ENCODE data around the gene CEP128.

The CEP128 gene

DNA sequence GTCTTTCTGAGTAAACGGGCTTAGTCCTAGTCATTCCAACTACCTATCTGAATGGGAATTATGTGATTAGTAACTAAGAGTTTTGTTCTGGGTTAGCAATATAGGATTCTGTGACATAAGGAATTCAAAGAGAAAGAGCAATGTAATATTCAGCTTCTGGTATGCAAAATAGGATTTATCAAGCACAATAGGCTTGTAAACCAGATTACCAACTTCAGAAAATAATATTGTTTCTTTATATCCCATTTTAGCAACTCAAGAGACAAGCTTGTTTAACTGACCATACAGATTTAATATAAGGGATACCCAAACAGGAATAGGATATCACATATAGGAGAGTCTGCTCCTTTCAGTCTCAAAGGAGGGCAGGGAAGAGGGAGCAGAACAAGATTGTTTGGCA is 240.9 kb downstream of the CEP128 start:
- Histone ChIP-seq H3K4me1 (ENCODE audit: control insufficient read depth, insufficient read depth, low read length) (no peaks in the 10 kb centered on the region), H3K27ac (ENCODE audit: extremely low read depth, low read depth, low read length) (no peak overlapping the region), H3K9me3 (ENCODE audit: control insufficient read depth, insufficient read depth, low read depth, low read length) (no peaks in the 10 kb centered on the region), H3K36me3 (ENCODE audit: control insufficient read depth in 2 of 2, insufficient read depth in 1 of 2, low read length in 2 of 2) (peaks cover 0 to 3% of the 10 kb centered on the region in 2 experiments; a peak in 1 of 3 replicates), H3K4me3 (ENCODE audit: low read depth, low read length) (no peak overlapping the region)
- TF ChIP-seq OVOL3 (tag by site-specific recombination; IDR thresholded peaks at IDR 0.05) = no peak
- TF ChIP-seq SP2 (tag by site-specific recombination; IDR thresholded peaks at IDR 0.05) = no peak
- POLR2A ChIA-PET = no interaction called here
- CTCF ChIA-PET = no interaction called here

DNA sequence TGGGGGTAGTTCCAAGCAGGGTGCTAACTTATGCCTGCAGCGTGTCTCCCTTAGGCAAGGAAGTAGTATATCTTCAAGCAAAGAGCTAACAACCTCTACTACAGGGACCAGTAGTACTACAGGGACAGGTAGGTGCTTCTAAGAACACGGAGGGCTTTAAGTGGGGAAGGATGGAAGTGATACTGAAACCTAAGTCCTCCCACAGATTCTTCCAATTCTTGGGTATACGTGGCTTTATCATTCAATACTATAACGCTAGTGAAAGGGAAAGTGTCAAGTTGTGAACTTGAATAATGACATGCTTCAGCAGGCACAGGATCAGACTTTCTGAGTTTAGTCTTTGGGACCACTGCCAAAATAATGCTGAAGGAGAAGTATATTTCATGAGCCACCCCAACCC is 241.7 kb downstream of the CEP128 start:
- no peak overlapping the region for H3K27ac ChIP-seq (ENCODE audit: extremely low read depth, low read depth, low read length)
- TF ChIP-seq ZNF266 (tag by site-specific recombination; IDR thresholded peaks at IDR 0.05; ENCODE audit: low read depth) (no peak), ZFP41 (tag by site-specific recombination; IDR thresholded peaks at IDR 0.05; ENCODE audit: borderline replicate concordance) (no peak), ZNF146 (tag by site-specific recombination; IDR thresholded peaks at IDR 0.05) (no peak), SP3 (tag by site-specific recombination; IDR thresholded peaks at IDR 0.05) (no peak), KLF16 (tag by site-specific recombination; IDR thresholded peaks at IDR 0.05) (no peak), IKZF3 (tag by site-specific recombination; IDR thresholded peaks at IDR 0.05) (no peak), ZNF302 (tag by site-specific recombination; IDR thresholded peaks at IDR 0.05; ENCODE audit: low read depth) (no peak), ZNF555 (tag by site-specific recombination; conservative IDR thresholded peaks at IDR 0.05) (no peak), ZSCAN30 (tag by site-specific recombination; IDR thresholded peaks at IDR 0.05) (no peak), ZXDB (tag by site-specific recombination; IDR thresholded peaks at IDR 0.05) (no peak), ZNF169 (tag by site-specific recombination; IDR thresholded peaks at IDR 0.05) (no peak), ZNF629 (tag by site-specific recombination; IDR thresholded peaks at IDR 0.05) (no peak), GLIS2 (tag by site-specific recombination; IDR thresholded peaks at IDR 0.05) (no peak), OVOL3 (tag by site-specific recombination; IDR thresholded peaks at IDR 0.05) (no peak), ZNF19 (tag by site-specific recombination; IDR thresholded peaks at IDR 0.05; ENCODE audit: low read depth) (no peak), ZNF140 (tag by site-specific recombination; IDR thresholded peaks at IDR 0.05) (no peak), ZSCAN16 (tag by site-specific recombination; IDR thresholded peaks at IDR 0.05) (no peak)
- TF ChIP-seq, protein P1, sequence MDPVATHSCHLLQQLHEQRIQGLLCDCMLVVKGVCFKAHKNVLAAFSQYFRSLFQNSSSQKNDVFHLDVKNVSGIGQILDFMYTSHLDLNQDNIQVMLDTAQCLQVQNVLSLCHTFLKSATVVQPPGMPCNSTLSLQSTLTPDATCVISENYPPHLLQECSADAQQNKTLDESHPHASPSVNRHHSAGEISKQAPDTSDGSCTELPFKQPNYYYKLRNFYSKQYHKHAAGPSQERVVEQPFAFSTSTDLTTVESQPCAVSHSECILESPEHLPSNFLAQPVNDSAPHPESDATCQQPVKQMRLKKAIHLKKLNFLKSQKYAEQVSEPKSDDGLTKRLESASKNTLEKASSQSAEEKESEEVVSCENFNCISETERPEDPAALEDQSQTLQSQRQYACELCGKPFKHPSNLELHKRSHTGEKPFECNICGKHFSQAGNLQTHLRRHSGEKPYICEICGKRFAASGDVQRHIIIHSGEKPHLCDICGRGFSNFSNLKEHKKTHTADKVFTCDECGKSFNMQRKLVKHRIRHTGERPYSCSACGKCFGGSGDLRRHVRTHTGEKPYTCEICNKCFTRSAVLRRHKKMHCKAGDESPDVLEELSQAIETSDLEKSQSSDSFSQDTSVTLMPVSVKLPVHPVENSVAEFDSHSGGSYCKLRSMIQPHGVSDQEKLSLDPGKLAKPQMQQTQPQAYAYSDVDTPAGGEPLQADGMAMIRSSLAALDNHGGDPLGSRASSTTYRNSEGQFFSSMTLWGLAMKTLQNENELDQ (tag by site-specific recombination; IDR thresholded peaks at IDR 0.05; ENCODE audit: low read depth) = no peak
- TF ChIP-seq, protein P2, sequence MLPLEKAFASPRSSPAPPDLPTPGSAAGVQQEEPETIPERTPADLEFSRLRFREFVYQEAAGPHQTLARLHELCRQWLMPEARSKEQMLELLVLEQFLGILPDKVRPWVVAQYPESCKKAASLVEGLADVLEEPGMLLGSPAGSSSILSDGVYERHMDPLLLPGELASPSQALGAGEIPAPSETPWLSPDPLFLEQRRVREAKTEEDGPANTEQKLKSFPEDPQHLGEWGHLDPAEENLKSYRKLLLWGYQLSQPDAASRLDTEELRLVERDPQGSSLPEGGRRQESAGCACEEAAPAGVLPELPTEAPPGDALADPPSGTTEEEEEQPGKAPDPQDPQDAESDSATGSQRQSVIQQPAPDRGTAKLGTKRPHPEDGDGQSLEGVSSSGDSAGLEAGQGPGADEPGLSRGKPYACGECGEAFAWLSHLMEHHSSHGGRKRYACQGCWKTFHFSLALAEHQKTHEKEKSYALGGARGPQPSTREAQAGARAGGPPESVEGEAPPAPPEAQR (tag by site-specific recombination; IDR thresholded peaks at IDR 0.05) = no peak
- TF ChIP-seq, protein P3, sequence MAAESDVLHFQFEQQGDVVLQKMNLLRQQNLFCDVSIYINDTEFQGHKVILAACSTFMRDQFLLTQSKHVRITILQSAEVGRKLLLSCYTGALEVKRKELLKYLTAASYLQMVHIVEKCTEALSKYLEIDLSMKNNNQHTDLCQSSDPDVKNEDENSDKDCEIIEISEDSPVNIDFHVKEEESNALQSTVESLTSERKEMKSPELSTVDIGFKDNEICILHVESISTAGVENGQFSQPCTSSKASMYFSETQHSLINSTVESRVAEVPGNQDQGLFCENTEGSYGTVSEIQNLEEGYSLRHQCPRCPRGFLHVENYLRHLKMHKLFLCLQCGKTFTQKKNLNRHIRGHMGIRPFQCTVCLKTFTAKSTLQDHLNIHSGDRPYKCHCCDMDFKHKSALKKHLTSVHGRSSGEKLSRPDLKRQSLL (tag by site-specific recombination; IDR thresholded peaks at IDR 0.05) = no peak
- POLR2A ChIA-PET = no interaction called here
- no peak overlapping the region for H3K4me3 ChIP-seq (ENCODE audit: low read depth, low read length)
- H3K36me3 ChIP-seq (ENCODE audit: control insufficient read depth in 2 of 2, insufficient read depth in 1 of 2, low read length in 2 of 2) = no peaks in the 10 kb centered on the region
- H3K4me1 ChIP-seq (ENCODE audit: control insufficient read depth, insufficient read depth, low read length) = no peaks in the 10 kb centered on the region
- no peaks in the 10 kb centered on the region for H3K9me3 ChIP-seq (ENCODE audit: control insufficient read depth, insufficient read depth, low read depth, low read length)
- CTCF ChIA-PET = no interaction called here

All from HEK293 (cell line).